Breast epithelium (tissue), 4 donors: ENCODE data around the gene AKR1B1. TPM values are rescaled to one million over a fixed set of nuclear protein-coding genes. Genes with fewer than 3 reads are reported as not detected.

Source experiments
- DNase-seq, 2 donors: peaks; one replicate each; pipeline ENCODE4 v3.0.0-alpha.2; 2019; ENCODE audit warnings: low spot score in 2 of 2
- H3K27ac ChIP-seq, 2 donors: fragments of 200-600 bp; sonication (generic) in 1 of 2; one replicate each; pipeline ENCODE4 v1.5.1; 2016 to 2019; ENCODE audit warnings: mild to moderate bottlenecking in 1 of 2
- H3K27me3 ChIP-seq, 2 donors: fragments of 200-600 bp; sonication (generic) in 1 of 2; one replicate each; pipeline versions ENCODE4 v1.5.1 to v1.6.0; 2017 to 2019; ENCODE audit warnings: control low read depth in 1 of 2, mild to moderate bottlenecking in 1 of 2
- H3K36me3 ChIP-seq: fragments of 200-600 bp; one replicate; pipeline ENCODE4 v1.5.1; 2019
- H3K4me1 ChIP-seq, 2 donors: fragments of 200-600 bp; sonication (generic); one replicate each; pipeline ENCODE4 v1.5.1; 2016 to 2019; ENCODE audit warnings: control low read depth in 1 of 2
- H3K4me3 ChIP-seq, 3 donors: fragments of 200-600 bp; sonication (generic); 1 replicate in 2 of 3; 2 replicates in 1 of 3; pipeline ENCODE4 v1.5.1; 2016 to 2019; ENCODE audit warnings: mild to moderate bottlenecking in 3 of 3, moderate library complexity in 2 of 3
- H3K9me3 ChIP-seq, 2 donors: fragments of 200-600 bp; sonication (generic) in 1 of 2; one replicate each; pipeline ENCODE4 v1.5.1; 2016 to 2019; ENCODE audit warnings: control low read depth in 1 of 2
- POLR2A ChIP-seq: fragments of 450-650 bp; IDR thresholded peaks from one replicate; pipeline ENCODE4 v1.6.1; 2016; ENCODE audit warnings: antibody characterized with exemption, mild to moderate bottlenecking, moderate library complexity
- POLR2AphosphoS5 ChIP-seq, 3 donors: sonication (generic); formaldehyde crosslinking; IDR thresholded peaks; one replicate each; pipeline ENCODE4 v1.6.1; 2017; ENCODE audit warnings: antibody characterized with exemption in 3 of 3
- intact Hi-C: fragments of 100-400 bp; cut with DNase I; formaldehyde crosslinking; loops from one replicate; pipeline ENCODE4 v1.15.1; 2023; ENCODE audit warnings: low total_unique reads
- total RNA-seq, 3 donors: library from RNA; depleted of rRNA; stranded (reverse); fragments of >200 nt; gene quantifications; one replicate each; pipeline ENCODE4 v1.1.0, GENCODE V29; 2016
- TF ChIP-seq, protein P1 (sequence below), 3 donors: fragments of 450-650 bp; IDR thresholded peaks; one replicate each; pipeline ENCODE4 v1.5.1; 2016 to 2017; ENCODE audit warnings: antibody characterized with exemption in 3 of 3, mild to moderate bottlenecking in 3 of 3, moderate library complexity in 3 of 3

The AKR1B1 gene
- total RNA-seq, 3 donors from 2014 or later, result 55.0 to 200 (median 57.4) TPM

DNA sequence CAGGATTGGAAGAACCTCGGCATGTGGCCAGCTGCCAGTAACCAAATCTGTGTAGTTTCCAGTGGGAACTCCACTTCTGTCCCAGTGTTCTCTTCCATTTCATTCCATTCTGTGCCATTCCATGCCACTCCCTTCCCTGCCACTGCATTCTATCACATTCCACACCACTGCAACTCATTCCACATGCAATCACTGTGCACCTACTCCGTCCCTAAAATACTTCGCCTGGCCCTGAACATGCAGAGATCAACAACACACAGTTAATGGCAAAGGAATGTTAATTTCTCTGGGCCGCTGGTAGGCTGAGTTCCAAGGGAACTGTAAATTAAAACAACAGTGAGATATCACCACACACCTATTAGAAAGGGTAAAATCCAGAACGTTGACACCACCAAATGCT is 64.8 kb downstream of the AKR1B1 start:
- TF ChIP-seq, protein P1, sequence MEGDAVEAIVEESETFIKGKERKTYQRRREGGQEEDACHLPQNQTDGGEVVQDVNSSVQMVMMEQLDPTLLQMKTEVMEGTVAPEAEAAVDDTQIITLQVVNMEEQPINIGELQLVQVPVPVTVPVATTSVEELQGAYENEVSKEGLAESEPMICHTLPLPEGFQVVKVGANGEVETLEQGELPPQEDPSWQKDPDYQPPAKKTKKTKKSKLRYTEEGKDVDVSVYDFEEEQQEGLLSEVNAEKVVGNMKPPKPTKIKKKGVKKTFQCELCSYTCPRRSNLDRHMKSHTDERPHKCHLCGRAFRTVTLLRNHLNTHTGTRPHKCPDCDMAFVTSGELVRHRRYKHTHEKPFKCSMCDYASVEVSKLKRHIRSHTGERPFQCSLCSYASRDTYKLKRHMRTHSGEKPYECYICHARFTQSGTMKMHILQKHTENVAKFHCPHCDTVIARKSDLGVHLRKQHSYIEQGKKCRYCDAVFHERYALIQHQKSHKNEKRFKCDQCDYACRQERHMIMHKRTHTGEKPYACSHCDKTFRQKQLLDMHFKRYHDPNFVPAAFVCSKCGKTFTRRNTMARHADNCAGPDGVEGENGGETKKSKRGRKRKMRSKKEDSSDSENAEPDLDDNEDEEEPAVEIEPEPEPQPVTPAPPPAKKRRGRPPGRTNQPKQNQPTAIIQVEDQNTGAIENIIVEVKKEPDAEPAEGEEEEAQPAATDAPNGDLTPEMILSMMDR (IDR thresholded peaks at IDR 0.05), result no peak
- TF ChIP-seq POLR2A (no peak), POLR2AphosphoS5 (IDR thresholded peaks at IDR 0.05) (no peak)
- intact Hi-C loops, result no loop called here
- H3K36me3 ChIP-seq, result no peaks in the 10 kb centered on the region
- H3K9me3 ChIP-seq, result no peaks in the 10 kb centered on the region
- no peaks in the 10 kb centered on the region for H3K4me1 ChIP-seq
- no peak overlapping the region for H3K4me3 ChIP-seq
- H3K27ac ChIP-seq, result no peak overlapping the region
- H3K27me3 ChIP-seq, result no peaks in the 10 kb centered on the region
- no peak for DNase-seq

Other genes starting within 250 kb of the AKR1B1 start
- 10 to 100 TPM in 1 of 3 donors, 1 to 10 TPM in 2; 7.3 to 13.8 (median 8.5) TPM for gene SLC35B4, start 142.2 kb downstream of the AKR1B1 start, total RNA-seq
- gene AKR1B10, start 68.5 kb upstream of the AKR1B1 start, total RNA-seq, result 1 to 10 TPM in 2 of 3 donors, not detected in 1; 2.1 to 2.9 TPM
- 1 to 10 TPM in 2 of 3 donors, under 1 TPM in 1; 0.33 to 5.6 (median 3.5) TPM for gene AKR1B15, start 90.0 kb upstream of the AKR1B1 start, total RNA-seq
- 10 to 100 TPM; 12.3 to 18.7 (median 16.4) TPM for gene BPGM, start 187.8 kb upstream of the AKR1B1 start, total RNA-seq